Right renal cortex interstitium (tissue), 3 donors: ENCODE measurements around the gene FBLN2. TPM values are rescaled to one million over a fixed set of nuclear protein-coding genes. Genes with fewer than 3 reads are reported as not detected.

Experiments used
- DNase-seq, 3 donors: peaks; one replicate each; pipeline ENCODE4 v3.0.0-alpha.2; 2013; ENCODE audit warnings: low read depth in 3 of 3, low spot score in 2 of 3
- polyA plus RNA-seq, 3 donors: library from polyadenylated mRNA; unstranded; fragments of 120-200 nt; gene quantifications; one replicate each; pipeline ENCODE4 v1.2.1, GENCODE V29; 2013; ENCODE audit not compliant: insufficient read length in 3 of 3

Gene FBLN2
- polyA plus RNA-seq, 3 donors: 21.2 to 24.2 (median 22.9) TPM

GRCh38 chr3:13673207-13673606, 124.3 kb downstream of the FBLN2 start:
- no peak for DNase-seq

- no peak for DNase-seq
These were observed 125.7 kb downstream of the FBLN2 start for GRCh38 chr3:13674538-13675185.

GRCh38 chr3:13676356-13677017, 127.6 kb downstream of the FBLN2 start:
- DNase-seq: no peak

GRCh38 chr3:13677272-13677671, 128.3 kb downstream of the FBLN2 start:
- no peak for DNase-seq

- DNase-seq: no peak
These were observed 133.0 kb downstream of the FBLN2 start for GRCh38 chr3:13681931-13682330.

- DNase-seq: no peak
These were observed 133.5 kb downstream of the FBLN2 start for GRCh38 chr3:13682331-13683013.

- DNase-seq: no peak
These were observed 134.4 kb downstream of the FBLN2 start for GRCh38 chr3:13683288-13683687.

GRCh38 chr3:13683772-13684171, 134.8 kb downstream of the FBLN2 start:
- no peak for DNase-seq

- no peak for DNase-seq
These were observed 135.4 kb downstream of the FBLN2 start for GRCh38 chr3:13684350-13684749.

- no peak for DNase-seq
These were observed 135.9 kb downstream of the FBLN2 start for GRCh38 chr3:13684854-13685253.

- no peak for DNase-seq
These were observed 136.8 kb downstream of the FBLN2 start for GRCh38 chr3:13685721-13686120.

- DNase-seq: no peak
These were observed 137.6 kb downstream of the FBLN2 start for GRCh38 chr3:13686367-13687160.

- DNase-seq: no peak
These were observed 138.6 kb downstream of the FBLN2 start for GRCh38 chr3:13687517-13687943.

Other genes with a start within 250 kb of the FBLN2 start
- 10 to 100 TPM; 22.7 to 23.7 (median 23.3) TPM for gene NUP210, start 128.8 kb upstream of the FBLN2 start, polyA plus RNA-seq
- gene HDAC11, start 68.8 kb upstream of the FBLN2 start, polyA plus RNA-seq: 10 to 100 TPM; 16.7 to 22.1 (median 17.3) TPM